Forelimb muscle (tissue), 1 donor: Measurements from ENCODE around the gene UBE2H. TPM values are rescaled to one million over a fixed set of nuclear protein-coding genes. Genes with fewer than 3 reads are reported as not detected.

Experiments
- DNase-seq: peaks from one replicate; pipeline ENCODE4 v3.0.0-alpha.2; 2013; ENCODE audit warnings: low read depth
- polyA plus RNA-seq: library from polyadenylated mRNA; unstranded; fragments of 120-200 nt; gene quantifications from one replicate; pipeline ENCODE4 v1.2.1, GENCODE V29; 2013; ENCODE audit not compliant: insufficient read length

The UBE2H gene
- polyA plus RNA-seq, 1 donor: 96.2 TPM

- DNase-seq: no peak
Observed at GRCh38 chr7:129950191-129950932, 2.4 kb downstream of the UBE2H start.

- DNase-seq: no peak
Observed at GRCh38 chr7:129949292-129950133, 3.2 kb downstream of the UBE2H start.

- peak; percentile 85 for DNase-seq
Observed at GRCh38 chr7:129948877-129949291, 3.9 kb downstream of the UBE2H start.

GRCh38 chr7:129948338-129948737 lies 4.4 kb downstream of the UBE2H start:
- DNase-seq: no peak

GRCh38 chr7:129947701-129948100 lies 5.1 kb downstream of the UBE2H start:
- no peak for DNase-seq

- DNase-seq: no peak
Observed at GRCh38 chr7:129947049-129947448, 5.7 kb downstream of the UBE2H start.

- DNase-seq: no peak
Observed at GRCh38 chr7:129946282-129946681, 6.5 kb downstream of the UBE2H start.

- DNase-seq: no peak
Observed at GRCh38 chr7:129943352-129943751, 9.4 kb downstream of the UBE2H start.

- DNase-seq: no peak
Observed at GRCh38 chr7:129940329-129940728, 12.4 kb downstream of the UBE2H start.

GRCh38 chr7:129939881-129940280 lies 12.9 kb downstream of the UBE2H start:
- DNase-seq: no peak

- DNase-seq: no peak
Observed at GRCh38 chr7:129933627-129934026, 19.1 kb downstream of the UBE2H start.

GRCh38 chr7:129926618-129927017 lies 26.1 kb downstream of the UBE2H start:
- DNase-seq: no peak

- DNase-seq: peak; percentile 28
Observed at GRCh38 chr7:129925416-129926002, 27.3 kb downstream of the UBE2H start.

GRCh38 chr7:129924602-129925001 lies 28.2 kb downstream of the UBE2H start:
- no peak for DNase-seq

GRCh38 chr7:129923709-129924108 lies 29.1 kb downstream of the UBE2H start:
- DNase-seq: no peak

- no peak for DNase-seq
Observed at GRCh38 chr7:129919492-129919891, 33.3 kb downstream of the UBE2H start.

- DNase-seq: no peak
Observed at GRCh38 chr7:129918922-129919321, 33.8 kb downstream of the UBE2H start.

GRCh38 chr7:129917934-129918333 lies 34.8 kb downstream of the UBE2H start:
- DNase-seq: no peak

- no peak for DNase-seq
Observed at GRCh38 chr7:129914536-129915272, 38.1 kb downstream of the UBE2H start.

GRCh38 chr7:129913428-129913827 lies 39.3 kb downstream of the UBE2H start:
- no peak for DNase-seq

- no peak for DNase-seq
Observed at GRCh38 chr7:129911790-129912189, 41.0 kb downstream of the UBE2H start.

GRCh38 chr7:129909669-129910068 lies 43.1 kb downstream of the UBE2H start:
- no peak for DNase-seq
